ENCODE measurements around the gene PRDM4.

PRDM4 gene

GRCh38 chr12:107760809-107761501 is at the start of gene PRDM4:
PRDM4 (minus strand) TSS chr12:107761137; CDS start chr12:107760515, 622 bp downstream.
- peak; percentile 97 to 100 (median 99) for DNase-seq

GRCh38 chr12:107807471-107808150 is 46.7 kb upstream of the PRDM4 start:
- DNase-seq = no peak

GRCh38 chr12:107805488-107806180 is 44.7 kb upstream of the PRDM4 start:
- DNase-seq = no peak

- no peak for DNase-seq
Measured at GRCh38 chr12:107803092-107803491, 42.2 kb upstream of the PRDM4 start.

- peak; percentile 15 to 39 (median 32) for DNase-seq
Measured at GRCh38 chr12:107801150-107801549, 40.2 kb upstream of the PRDM4 start.

- no peak for DNase-seq
Measured at GRCh38 chr12:107798580-107798979, 37.6 kb upstream of the PRDM4 start.

- DNase-seq = no peak
Measured at GRCh38 chr12:107794451-107794850, 33.5 kb upstream of the PRDM4 start.

- DNase-seq = no peak
Measured at GRCh38 chr12:107791465-107792089, 30.6 kb upstream of the PRDM4 start.

- DNase-seq = no peak
Measured at GRCh38 chr12:107788690-107789458, 27.9 kb upstream of the PRDM4 start.

GRCh38 chr12:107788281-107788680 is 27.3 kb upstream of the PRDM4 start:
- DNase-seq = no peak

- DNase-seq = no peak
Measured at GRCh38 chr12:107783406-107784376, 22.8 kb upstream of the PRDM4 start.

GRCh38 chr12:107782067-107782466 is 21.1 kb upstream of the PRDM4 start:
- DNase-seq = no peak

- DNase-seq = peak; percentile 27 to 45 (median 30)
Measured at GRCh38 chr12:107780298-107780697, 19.4 kb upstream of the PRDM4 start.

- peak; percentile 65 to 76 (median 73) for DNase-seq
Measured at GRCh38 chr12:107779077-107779831, 18.3 kb upstream of the PRDM4 start.

GRCh38 chr12:107778383-107779025 is 17.6 kb upstream of the PRDM4 start:
- DNase-seq = peak; percentile 59 to 70 (median 68)

- DNase-seq = no peak
Measured at GRCh38 chr12:107776171-107776570, 15.2 kb upstream of the PRDM4 start.

- peak; percentile 38 to 61 (median 42) for DNase-seq
Measured at GRCh38 chr12:107775093-107775721, 14.3 kb upstream of the PRDM4 start.

GRCh38 chr12:107774349-107775029 is 13.6 kb upstream of the PRDM4 start, which contains the start of gene ASCL4:
ASCL4 (plus strand) TSS chr12:107774704; CDS start chr12:107775219, 515 bp downstream.
- DNase-seq = no peak

GRCh38 chr12:107767466-107767865 is 6.5 kb upstream of the PRDM4 start:
- no peak for DNase-seq
